HEK293T (cell line): ENCODE results near the gene PLCB2.

Experiments
- CTCF ChIA-PET: fragments of 350-600 bp; formaldehyde crosslinking; extraction: SDS; loops from one replicate; lab custom pipeline; 2021; ENCODE audit warnings: antibody characterized with exemption, inconsistent platforms; lab: Yijun Ruan, JAX
- POLR2A ChIA-PET: fragments of 350-600 bp; formaldehyde crosslinking; extraction: SDS; loops from one replicate; lab custom pipeline; 2020; ENCODE audit warnings: antibody characterized with exemption, inconsistent platforms; lab: Yijun Ruan, JAX
- DNase-seq: peaks from one replicate; pipeline ENCODE4 v3.0.0; 2012; ENCODE audit warnings: mixed read lengths; ENCODE audit errors: extremely low spot score
- ARNT ChIP-seq: fragments of 450-650 bp; IDR thresholded peaks from 2 replicates; pipeline ENCODE4 v1.6.1; 2017; ENCODE audit warnings: mild to moderate bottlenecking
- BHLHE40 ChIP-seq: fragments of 450-650 bp; IDR thresholded peaks from 2 replicates; pipeline ENCODE4 v1.6.1; 2016; ENCODE audit warnings: mild to moderate bottlenecking, moderate library complexity, borderline replicate concordance
- CTBP1 ChIP-seq: fragments of 450-650 bp; IDR thresholded peaks from 2 replicates; pipeline ENCODE4 v1.6.1; 2016; ENCODE audit warnings: borderline replicate concordance
- ELF4 ChIP-seq: fragments of 450-650 bp; IDR thresholded peaks from 2 replicates; pipeline ENCODE4 v1.6.1; 2017; ENCODE audit warnings: antibody characterized with exemption
- FOXA1 ChIP-seq: fragments of 450-650 bp; IDR thresholded peaks from 2 replicates; pipeline ENCODE4 v1.6.1; 2016; ENCODE audit warnings: mild to moderate bottlenecking
- FOXK2 ChIP-seq: fragments of 450-650 bp; IDR thresholded peaks from 2 replicates; pipeline ENCODE4 v1.6.1; 2016; ENCODE audit warnings: mild to moderate bottlenecking
- FOXM1 ChIP-seq: fragments of 450-650 bp; IDR thresholded peaks from 2 replicates; pipeline ENCODE4 v1.6.1; 2017; ENCODE audit warnings: mild to moderate bottlenecking, borderline replicate concordance
- HDGF ChIP-seq: fragments of 450-650 bp; IDR thresholded peaks from 2 replicates; pipeline ENCODE4 v1.6.1; 2017; ENCODE audit warnings: antibody characterized with exemption, borderline replicate concordance
- L3MBTL2 ChIP-seq: fragments of 450-650 bp; conservative IDR thresholded peaks from 2 replicates; pipeline ENCODE4 v1.6.1; 2016; ENCODE audit warnings: mild to moderate bottlenecking
- LEF1 ChIP-seq: fragments of 450-650 bp; IDR thresholded peaks from 2 replicates; pipeline ENCODE4 v1.6.1; 2017; ENCODE audit warnings: mild to moderate bottlenecking, borderline replicate concordance
- NFRKB ChIP-seq: fragments of 450-650 bp; IDR thresholded peaks from 2 replicates; pipeline ENCODE4 v1.6.1; 2016; ENCODE audit warnings: mild to moderate bottlenecking, moderate library complexity
- PKNOX1 ChIP-seq: fragments of 450-650 bp; IDR thresholded peaks from 2 replicates; pipeline ENCODE4 v1.6.1; 2016
- SP1 ChIP-seq: fragments of 450-650 bp; IDR thresholded peaks from 2 replicates; pipeline ENCODE4 v1.6.1; 2017
- SUZ12 ChIP-seq: fragments of 450-650 bp; IDR thresholded peaks from 2 replicates; pipeline ENCODE4 v1.6.1; 2016; ENCODE audit warnings: mild to moderate bottlenecking
- TARDBP ChIP-seq: fragments of 450-650 bp; IDR thresholded peaks from 2 replicates; pipeline ENCODE4 v1.6.1; 2016
- ZNF384 ChIP-seq: fragments of 450-650 bp; IDR thresholded peaks from 2 replicates; pipeline ENCODE4 v1.6.1; 2016

The PLCB2 gene

GRCh38 chr15:40250304-40250656 lies 57.5 kb downstream of the PLCB2 start:
- DNase-seq: no peak
- TF ChIP-seq ELF4 (no peak), TARDBP (no peak), FOXA1 (no peak), HDGF (no peak), ARNT (no peak), ZNF384 (no peak), NFRKB (no peak), L3MBTL2 (no peak), PKNOX1 (no peak), LEF1 (no peak), SP1 (no peak), CTBP1 (no peak), BHLHE40 (no peak), FOXK2 (no peak), SUZ12 (no peak), FOXM1 (no peak)
- POLR2A ChIA-PET: no interaction called here
- CTCF ChIA-PET: interaction anchor here (0.9 kb wide), 1 partner anchor 24 kb away, joined by 5 read pairs; no protein-coding TSS in a partner anchor

- CTCF ChIA-PET: interaction anchor here (0.8 to 1.1 kb wide), 3 partner anchors 11 to 32 kb away, joined by 3 to 4 read pairs (median 3); partner anchors contain the start of gene PAK6
- POLR2A ChIA-PET: no interaction called here
- no peak for TF ChIP-seq NFRKB
- no peak for TF ChIP-seq TARDBP
- TF ChIP-seq HDGF: no peak
- TF ChIP-seq BHLHE40: no peak
- TF ChIP-seq LEF1: no peak
- TF ChIP-seq ELF4: no peak
- TF ChIP-seq L3MBTL2: no peak
- no peak for TF ChIP-seq FOXA1
- DNase-seq: no peak
Measured at GRCh38 chr15:40249477-40250303, 58.0 kb downstream of the PLCB2 start.

GRCh38 chr15:40248006-40248783 lies 59.5 kb downstream of the PLCB2 start:
- TF ChIP-seq TARDBP (no peak), PKNOX1 (no peak), FOXK2 (no peak), CTBP1 (no peak), ARNT (no peak), SUZ12 (no peak), FOXA1 (no peak), L3MBTL2 (no peak), SP1 (no peak), BHLHE40 (no peak), HDGF (no peak), ZNF384 (no peak), NFRKB (no peak)
- CTCF ChIA-PET: no interaction called here
- DNase-seq: no peak
- POLR2A ChIA-PET: no interaction called here

- no peak for DNase-seq
- CTCF ChIA-PET: interaction anchor here (0.7 kb wide), 1 partner anchor 32 kb away, joined by 3 read pairs; no protein-coding TSS in a partner anchor
- POLR2A ChIA-PET: no interaction called here
- TF ChIP-seq SP1 (no peak), SUZ12 (no peak)
Measured at GRCh38 chr15:40247406-40247971, 60.2 kb downstream of the PLCB2 start.

- no peak for DNase-seq
- POLR2A ChIA-PET: no interaction called here
- CTCF ChIA-PET: interaction anchor here (0.7 to 1.4 kb wide), 2 partner anchors 28 to 33 kb away, joined by 3 to 6 read pairs; no protein-coding TSS in a partner anchor
- no peak for TF ChIP-seq HDGF
- no peak for TF ChIP-seq L3MBTL2
- no peak for TF ChIP-seq FOXM1
- no peak for TF ChIP-seq TARDBP
- TF ChIP-seq NFRKB: no peak
- no peak for TF ChIP-seq SUZ12
- TF ChIP-seq ARNT: no peak
Measured at GRCh38 chr15:40246496-40247280, 61.0 kb downstream of the PLCB2 start.

- TF ChIP-seq PKNOX1 (no peak), CTBP1 (no peak), SP1 (no peak), SUZ12 (no peak), LEF1 (no peak), FOXM1 (no peak), ELF4 (no peak), L3MBTL2 (no peak), BHLHE40 (no peak), TARDBP (no peak), ZNF384 (no peak), ARNT (no peak), FOXK2 (no peak), NFRKB (no peak), HDGF (no peak)
- CTCF ChIA-PET: interaction anchor here (0.9 to 1.4 kb wide), 2 partner anchors 18 to 29 kb away, joined by 3 to 6 read pairs; no protein-coding TSS in a partner anchor
- DNase-seq: no peak
- POLR2A ChIA-PET: no interaction called here
Measured at GRCh38 chr15:40245666-40246450, 61.9 kb downstream of the PLCB2 start.
